Dendritic cell treated with granulocyte-macrophage colony-stimulating factor and Interleukin-4, amounts not matched to agents 40 ng/mL and 50 ng/mL, for 4 days (primary cell): ENCODE data around the gene ZBTB16.

Experiments used
- H3K27ac Mint-ChIP-seq: one replicate; pipeline ENCODE4 v1.8.0; 2022; ENCODE audit warnings: mild to moderate bottlenecking, mixed read lengths
- H3K27me3 Mint-ChIP-seq: one replicate; pipeline ENCODE4 v1.8.0; 2022; ENCODE audit warnings: mild to moderate bottlenecking, mixed read lengths
- H3K36me3 Mint-ChIP-seq: one replicate; pipeline ENCODE4 v1.8.0; 2022; ENCODE audit warnings: low read depth, mixed read lengths
- H3K4me1 Mint-ChIP-seq: one replicate; pipeline ENCODE4 v1.8.0; 2022; ENCODE audit warnings: low read depth, mixed read lengths
- H3K4me3 Mint-ChIP-seq: one replicate; pipeline ENCODE4 v1.8.0; 2022; ENCODE audit warnings: mild to moderate bottlenecking, moderate library complexity, mixed read lengths
- H3K9me3 Mint-ChIP-seq: one replicate; pipeline ENCODE4 v1.8.0; 2022; ENCODE audit warnings: mixed read lengths
- intact Hi-C: fragments of 100-400 bp; cut with micrococcal nuclease; formaldehyde crosslinking; loops from one replicate; pipeline ENCODE4 v1.15.0; 2022

ZBTB16 gene

GRCh38 chr11:114123692-114124330 lies 64.3 kb downstream of the ZBTB16 start:
- Mint-ChIP-seq H3K36me3 (no peaks in the 10 kb centered on the region), H3K4me1 (peaks cover 19% of the 10 kb centered on the region)

DNA sequence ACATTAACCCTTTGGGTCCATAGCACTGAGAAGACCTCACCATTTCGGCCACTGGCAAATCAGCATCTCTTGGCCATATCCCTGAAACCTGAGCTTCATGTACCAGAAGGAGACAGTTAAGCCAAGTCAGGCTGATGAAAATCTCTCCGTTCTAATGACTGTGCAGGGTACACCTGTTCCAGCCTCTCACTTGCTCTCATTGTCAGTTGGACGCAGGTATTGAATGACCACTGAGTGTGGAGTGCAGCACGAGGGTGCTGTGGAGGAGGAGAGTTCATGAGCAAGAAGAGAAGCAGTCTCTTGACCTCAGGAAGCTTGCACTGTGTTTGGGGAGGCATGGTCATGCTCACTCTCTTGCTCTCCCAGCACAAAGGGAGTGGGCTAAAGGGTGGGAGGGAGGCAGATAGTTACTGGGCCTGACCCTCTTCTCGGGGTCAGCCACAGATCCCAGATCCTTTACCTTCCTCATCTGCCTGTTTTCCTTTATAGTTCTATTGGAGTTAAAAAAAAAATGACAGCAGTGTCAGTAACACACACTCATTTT lies 65.2 kb downstream of the ZBTB16 start:
- intact Hi-C loops, result no loop called here
- Mint-ChIP-seq H3K27me3 (no peaks in the 10 kb centered on the region), H3K4me3 (no peak overlapping the region), H3K9me3 (no peaks in the 10 kb centered on the region), H3K4me1 (peaks cover 19% of the 10 kb centered on the region), H3K36me3 (no peaks in the 10 kb centered on the region), H3K27ac (no peak overlapping the region)

More at GRCh38 chr11:114123692-114124330, 64.3 kb downstream of the ZBTB16 start:
- Mint-ChIP-seq H3K27ac (no peak overlapping the region), H3K9me3 (no peaks in the 10 kb centered on the region), H3K27me3 (no peaks in the 10 kb centered on the region), H3K4me3 (no peak overlapping the region)
- intact Hi-C loops, result no loop called here

- no peak overlapping the region for H3K27ac Mint-ChIP-seq
Measured at GRCh38 chr11:114125531-114125930, 66.0 kb downstream of the ZBTB16 start.

GRCh38 chr11:114125959-114126358 lies 66.4 kb downstream of the ZBTB16 start:
- H3K27ac Mint-ChIP-seq, result no peak overlapping the region
- no peak overlapping the region for H3K4me3 Mint-ChIP-seq
- H3K27me3 Mint-ChIP-seq, result no peaks in the 10 kb centered on the region
- H3K36me3 Mint-ChIP-seq, result no peaks in the 10 kb centered on the region
- H3K9me3 Mint-ChIP-seq, result no peaks in the 10 kb centered on the region
- intact Hi-C loops, result no loop called here
- H3K4me1 Mint-ChIP-seq, result peaks cover 19% of the 10 kb centered on the region

More at GRCh38 chr11:114125531-114125930, 66.0 kb downstream of the ZBTB16 start:
- Mint-ChIP-seq H3K27me3 (no peaks in the 10 kb centered on the region), H3K9me3 (no peaks in the 10 kb centered on the region), H3K4me3 (no peak overlapping the region), H3K4me1 (peaks cover 19% of the 10 kb centered on the region), H3K36me3 (no peaks in the 10 kb centered on the region)
- intact Hi-C loops, result no loop called here

- no peaks in the 10 kb centered on the region for H3K9me3 Mint-ChIP-seq
- no peak overlapping the region for H3K27ac Mint-ChIP-seq
- no peaks in the 10 kb centered on the region for H3K36me3 Mint-ChIP-seq
- H3K27me3 Mint-ChIP-seq, result no peaks in the 10 kb centered on the region
- intact Hi-C loops, result no loop called here
- H3K4me1 Mint-ChIP-seq, result peaks cover 29% of the 10 kb centered on the region
- H3K4me3 Mint-ChIP-seq, result no peak overlapping the region
Measured at GRCh38 chr11:114128399-114128798, 68.9 kb downstream of the ZBTB16 start.

GRCh38 chr11:114129142-114129541 lies 69.6 kb downstream of the ZBTB16 start:
- H3K36me3 Mint-ChIP-seq, result no peaks in the 10 kb centered on the region

GRCh38 chr11:114129699-114130098 lies 70.2 kb downstream of the ZBTB16 start:
- no peak overlapping the region for H3K27ac Mint-ChIP-seq
- no peaks in the 10 kb centered on the region for H3K27me3 Mint-ChIP-seq
- intact Hi-C loops, result no loop called here
- H3K4me1 Mint-ChIP-seq, result peaks cover 29% of the 10 kb centered on the region
- no peaks in the 10 kb centered on the region for H3K9me3 Mint-ChIP-seq
- no peak overlapping the region for H3K4me3 Mint-ChIP-seq
- no peaks in the 10 kb centered on the region for H3K36me3 Mint-ChIP-seq

More at GRCh38 chr11:114129142-114129541, 69.6 kb downstream of the ZBTB16 start:
- Mint-ChIP-seq H3K4me1 (peaks cover 29% of the 10 kb centered on the region), H3K4me3 (no peak overlapping the region), H3K27me3 (no peaks in the 10 kb centered on the region), H3K9me3 (no peaks in the 10 kb centered on the region), H3K27ac (no peak overlapping the region)
- intact Hi-C loops, result no loop called here

DNA sequence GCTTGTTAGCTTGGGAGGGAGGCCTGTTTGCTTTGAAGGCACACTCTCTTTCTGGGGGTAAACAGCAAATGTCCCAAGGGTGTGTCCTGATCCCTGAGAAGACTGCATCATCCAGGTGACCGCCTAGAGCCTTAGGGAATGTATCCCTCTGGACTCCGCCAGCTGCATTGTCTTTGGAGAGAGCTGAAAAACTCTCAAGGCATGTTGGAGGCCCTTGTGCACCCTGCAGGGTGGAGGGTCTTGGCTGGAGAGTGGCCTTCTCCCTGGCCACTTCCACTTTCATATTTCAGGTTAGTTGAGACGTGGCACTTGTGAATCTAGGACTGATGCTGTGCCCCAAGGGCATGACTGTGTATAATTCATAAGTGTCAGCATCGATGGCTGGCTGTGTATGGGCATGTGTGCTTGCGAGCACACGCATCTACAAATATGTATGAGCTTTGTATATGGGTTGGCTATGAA lies 70.6 kb downstream of the ZBTB16 start:
- no peak overlapping the region for H3K4me3 Mint-ChIP-seq
- H3K27me3 Mint-ChIP-seq, result no peaks in the 10 kb centered on the region
- no peaks in the 10 kb centered on the region for H3K9me3 Mint-ChIP-seq
- H3K36me3 Mint-ChIP-seq, result no peaks in the 10 kb centered on the region
- H3K27ac Mint-ChIP-seq, result no peak overlapping the region
- intact Hi-C loops, result no loop called here
- H3K4me1 Mint-ChIP-seq, result peaks cover 30% of the 10 kb centered on the region

GRCh38 chr11:114130629-114131277 lies 71.2 kb downstream of the ZBTB16 start:
- intact Hi-C loops, result no loop called here
- H3K4me3 Mint-ChIP-seq, result no peak overlapping the region
- H3K36me3 Mint-ChIP-seq, result no peaks in the 10 kb centered on the region
- H3K9me3 Mint-ChIP-seq, result no peaks in the 10 kb centered on the region
- H3K27ac Mint-ChIP-seq, result no peak overlapping the region
- no peaks in the 10 kb centered on the region for H3K27me3 Mint-ChIP-seq
- H3K4me1 Mint-ChIP-seq, result peaks cover 36% of the 10 kb centered on the region

DNA sequence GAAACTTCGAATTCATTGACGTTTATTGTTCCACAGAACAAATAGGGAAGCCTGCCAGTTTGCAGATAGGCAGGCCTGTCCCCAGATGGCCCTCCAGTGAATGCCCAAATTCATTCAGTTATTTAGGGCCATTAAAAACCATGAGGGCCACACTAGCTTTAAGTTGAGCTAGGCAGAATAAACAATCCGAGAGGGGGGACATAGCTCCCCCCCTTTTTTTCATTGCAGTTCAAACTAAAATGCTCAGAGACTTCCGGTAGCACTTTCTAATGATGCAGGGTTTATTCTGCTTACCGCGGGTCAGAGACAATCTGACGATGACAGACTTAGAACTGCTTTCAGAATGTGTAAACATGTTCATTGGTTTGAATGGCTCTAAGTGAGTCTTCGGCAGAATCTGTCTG lies 72.0 kb downstream of the ZBTB16 start:
- Mint-ChIP-seq H3K27ac (no peak overlapping the region), H3K4me3 (no peak overlapping the region), H3K9me3 (no peaks in the 10 kb centered on the region), H3K36me3 (no peaks in the 10 kb centered on the region), H3K4me1 (peaks cover 39% of the 10 kb centered on the region), H3K27me3 (no peaks in the 10 kb centered on the region)
- intact Hi-C loops, result no loop called here

- Mint-ChIP-seq H3K36me3 (no peaks in the 10 kb centered on the region), H3K4me3 (no peak overlapping the region), H3K27ac (no peak overlapping the region), H3K27me3 (no peaks in the 10 kb centered on the region), H3K9me3 (no peaks in the 10 kb centered on the region), H3K4me1 (peaks cover 39% of the 10 kb centered on the region)
- intact Hi-C loops, result no loop called here
Measured at GRCh38 chr11:114132417-114132816, 72.9 kb downstream of the ZBTB16 start.

DNA sequence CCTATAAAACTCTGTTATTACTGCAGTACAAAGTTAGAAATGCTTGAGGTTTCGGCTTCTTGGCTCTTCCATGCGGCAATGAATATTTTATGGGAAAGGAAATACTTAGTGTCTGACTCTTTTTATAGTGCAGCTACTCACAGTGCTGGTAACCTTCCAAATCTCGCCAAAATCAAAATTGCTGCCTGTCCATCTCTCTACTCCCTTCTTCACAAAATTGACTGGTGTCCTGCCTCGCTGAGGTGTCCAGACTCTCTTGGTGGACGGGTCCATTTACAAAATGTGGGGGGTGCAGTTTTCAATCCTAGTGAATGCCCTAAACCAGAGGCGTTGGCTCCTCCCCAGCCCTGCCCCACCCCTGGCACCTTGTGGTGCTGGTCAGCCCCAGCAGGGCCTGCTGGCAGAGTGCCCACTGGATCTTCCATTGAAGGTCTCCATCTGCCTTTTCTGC lies 73.5 kb downstream of the ZBTB16 start:
- no peak overlapping the region for H3K27ac Mint-ChIP-seq
- H3K27me3 Mint-ChIP-seq, result no peaks in the 10 kb centered on the region
- intact Hi-C loops, result no loop called here
- no peaks in the 10 kb centered on the region for H3K9me3 Mint-ChIP-seq
- peaks cover 39% of the 10 kb centered on the region for H3K4me1 Mint-ChIP-seq
- no peaks in the 10 kb centered on the region for H3K36me3 Mint-ChIP-seq
- no peak overlapping the region for H3K4me3 Mint-ChIP-seq

DNA sequence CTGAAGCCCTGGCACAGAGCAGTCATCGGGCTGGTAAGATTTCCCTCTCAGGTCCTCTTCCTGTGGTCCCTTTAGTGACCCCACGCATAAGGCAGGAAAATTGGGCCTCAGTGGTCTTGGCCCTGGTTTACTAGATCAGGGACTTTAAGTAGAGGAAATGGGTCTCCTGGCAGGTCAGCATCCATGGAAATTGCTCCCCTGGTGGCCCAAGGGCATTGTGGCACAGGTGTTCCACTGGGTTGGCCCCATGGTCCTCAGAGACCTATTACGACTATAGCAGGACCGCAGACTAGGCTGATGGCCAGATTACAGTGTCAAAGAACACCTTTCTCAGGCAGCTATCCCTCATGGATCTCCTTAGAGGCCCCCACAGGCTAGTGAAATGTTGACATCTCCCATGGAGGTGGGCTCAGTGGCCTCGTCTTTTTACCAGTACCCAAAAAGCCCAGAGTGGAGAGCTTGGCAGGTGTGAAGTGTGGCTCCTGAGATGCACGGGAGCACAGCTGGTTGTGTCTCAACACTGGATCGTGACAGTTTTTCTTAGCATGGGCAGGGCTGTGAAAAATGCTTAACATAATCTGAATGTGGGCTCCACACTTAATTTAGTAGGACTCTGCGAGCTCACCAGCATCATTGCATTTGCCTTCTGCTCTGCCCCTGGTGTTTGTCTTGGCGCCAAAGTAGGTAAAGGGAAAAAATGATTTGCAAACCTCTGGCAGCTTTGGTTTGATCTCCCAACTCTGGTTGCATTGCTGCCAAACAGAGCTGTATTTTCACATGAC lies 74.2 kb downstream of the ZBTB16 start:
- Mint-ChIP-seq H3K27me3 (no peaks in the 10 kb centered on the region), H3K36me3 (no peaks in the 10 kb centered on the region), H3K27ac (no peak overlapping the region), H3K9me3 (no peaks in the 10 kb centered on the region), H3K4me1 (peaks cover 47% of the 10 kb centered on the region), H3K4me3 (no peak overlapping the region)
- intact Hi-C loops, result no loop called here

GRCh38 chr11:114134870-114135269 lies 75.4 kb downstream of the ZBTB16 start:
- intact Hi-C loops, result no loop called here
- Mint-ChIP-seq H3K36me3 (no peaks in the 10 kb centered on the region), H3K9me3 (no peaks in the 10 kb centered on the region), H3K4me1 (peaks cover 58% of the 10 kb centered on the region), H3K4me3 (no peak overlapping the region), H3K27me3 (peaks cover under 1% of the 10 kb centered on the region), H3K27ac (peak overlapping the region; percentile 84)
